ENCODE measurements around the gene SFXN4. TPM values are rescaled to one million over a fixed set of nuclear protein-coding genes. Genes with fewer than 3 reads are reported as not detected.
"Not testable (repeated sequence)": the region's sequence is repeated elsewhere in the genome, so short reads cannot be mapped to it uniquely, and the experiment has no call there.

The SFXN4 gene
- total RNA-seq, 1 donor: 13.0 TPM

DNA sequence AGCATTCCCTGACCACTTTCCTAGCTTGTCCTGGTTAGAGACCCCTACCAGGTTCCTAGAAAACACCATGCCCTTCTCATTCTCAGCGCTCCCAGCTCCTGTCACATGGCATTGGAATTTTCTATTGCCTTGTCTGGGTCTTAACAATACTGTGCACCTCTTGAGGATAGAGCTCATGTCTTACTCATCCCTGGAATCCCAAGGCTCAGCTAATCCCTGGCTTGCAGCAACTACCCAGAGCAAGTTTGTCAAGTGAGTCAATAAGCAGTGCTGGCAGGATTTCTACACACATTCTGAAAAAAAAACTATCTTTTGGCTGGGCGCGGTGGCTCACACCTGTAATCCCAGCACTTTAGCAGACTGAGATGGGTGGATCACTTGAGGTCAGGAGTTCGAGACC, 24.8 kb upstream of the SFXN4 start:
- TF ChIP-seq, protein P1, sequence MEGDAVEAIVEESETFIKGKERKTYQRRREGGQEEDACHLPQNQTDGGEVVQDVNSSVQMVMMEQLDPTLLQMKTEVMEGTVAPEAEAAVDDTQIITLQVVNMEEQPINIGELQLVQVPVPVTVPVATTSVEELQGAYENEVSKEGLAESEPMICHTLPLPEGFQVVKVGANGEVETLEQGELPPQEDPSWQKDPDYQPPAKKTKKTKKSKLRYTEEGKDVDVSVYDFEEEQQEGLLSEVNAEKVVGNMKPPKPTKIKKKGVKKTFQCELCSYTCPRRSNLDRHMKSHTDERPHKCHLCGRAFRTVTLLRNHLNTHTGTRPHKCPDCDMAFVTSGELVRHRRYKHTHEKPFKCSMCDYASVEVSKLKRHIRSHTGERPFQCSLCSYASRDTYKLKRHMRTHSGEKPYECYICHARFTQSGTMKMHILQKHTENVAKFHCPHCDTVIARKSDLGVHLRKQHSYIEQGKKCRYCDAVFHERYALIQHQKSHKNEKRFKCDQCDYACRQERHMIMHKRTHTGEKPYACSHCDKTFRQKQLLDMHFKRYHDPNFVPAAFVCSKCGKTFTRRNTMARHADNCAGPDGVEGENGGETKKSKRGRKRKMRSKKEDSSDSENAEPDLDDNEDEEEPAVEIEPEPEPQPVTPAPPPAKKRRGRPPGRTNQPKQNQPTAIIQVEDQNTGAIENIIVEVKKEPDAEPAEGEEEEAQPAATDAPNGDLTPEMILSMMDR (IDR thresholded peaks at IDR 0.05; ENCODE audit: extremely low read depth, low read depth, low read length): no peak
- no peak overlapping the region for H3K4me3 ChIP-seq (ENCODE audit: insufficient read depth, low read length)
- H2AFZ ChIP-seq (ENCODE audit: low read length): no peak overlapping the region
- no peaks in the 10 kb centered on the region for H3K27me3 ChIP-seq (ENCODE audit: insufficient read depth, low read length)
- H4K20me1 ChIP-seq (ENCODE audit: insufficient read depth, low read length): no peaks in the 10 kb centered on the region
- peak overlapping the region; percentile 78 for H3K27ac ChIP-seq (ENCODE audit: low read depth, low read length)
- peak; percentile 88 for DNase-seq (ENCODE audit: insufficient read length, low spot score, missing footprints)
- H3K9me3 ChIP-seq (ENCODE audit: low read depth, low read length): no peaks in the 10 kb centered on the region
- peaks cover 20% of the 10 kb centered on the region for H3K4me1 ChIP-seq (ENCODE audit: insufficient read depth, low read length)
- H3K4me2 ChIP-seq (ENCODE audit: insufficient read depth, low read length): peak overlapping the region; percentile 9
- H3K79me2 ChIP-seq (ENCODE audit: insufficient read depth, low read length): no peaks in the 10 kb centered on the region
- H3K36me3 ChIP-seq (ENCODE audit: insufficient read depth, low read length): no peaks in the 10 kb centered on the region

DNA sequence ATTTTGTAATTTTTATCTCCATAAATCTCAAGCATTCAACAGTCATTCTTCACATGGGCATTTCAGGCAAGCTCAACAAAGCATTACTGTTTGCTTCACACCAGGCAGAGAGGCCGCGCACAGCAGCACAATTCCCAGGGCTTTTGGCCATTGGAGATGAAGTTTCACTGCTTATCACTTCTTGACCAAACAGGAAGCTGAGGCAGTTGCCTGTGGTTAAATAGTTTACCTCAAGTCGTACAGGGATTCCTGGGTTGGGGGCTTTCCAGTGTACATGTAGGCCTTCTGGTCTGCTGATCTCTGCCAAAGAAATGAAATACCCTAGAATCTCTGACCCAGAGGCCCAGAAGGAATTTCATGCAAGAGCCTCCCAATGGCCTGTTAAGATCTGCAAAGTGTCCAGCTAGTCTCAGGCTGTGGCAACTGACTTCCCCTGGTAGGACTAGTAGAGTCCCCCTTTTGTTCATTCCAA, 24.3 kb upstream of the SFXN4 start:
- Histone ChIP-seq H4K20me1 (ENCODE audit: insufficient read depth, low read length) (no peaks in the 10 kb centered on the region), H3K27ac (ENCODE audit: low read depth, low read length) (peak overlapping the region; percentile 78), H3K4me3 (ENCODE audit: insufficient read depth, low read length) (no peak overlapping the region), H3K79me2 (ENCODE audit: insufficient read depth, low read length) (no peaks in the 10 kb centered on the region), H3K4me2 (ENCODE audit: insufficient read depth, low read length) (peak overlapping the region; percentile 9), H3K27me3 (ENCODE audit: insufficient read depth, low read length) (no peaks in the 10 kb centered on the region), H2AFZ (ENCODE audit: low read length) (no peak overlapping the region), H3K36me3 (ENCODE audit: insufficient read depth, low read length) (no peaks in the 10 kb centered on the region), H3K9me3 (ENCODE audit: low read depth, low read length) (no peaks in the 10 kb centered on the region), H3K4me1 (ENCODE audit: insufficient read depth, low read length) (peaks cover 20% of the 10 kb centered on the region)
- TF ChIP-seq, protein P1 (IDR thresholded peaks at IDR 0.05; ENCODE audit: extremely low read depth, low read depth, low read length): no peak
- peak; percentile 88 for DNase-seq (ENCODE audit: insufficient read length, low spot score, missing footprints)

DNA sequence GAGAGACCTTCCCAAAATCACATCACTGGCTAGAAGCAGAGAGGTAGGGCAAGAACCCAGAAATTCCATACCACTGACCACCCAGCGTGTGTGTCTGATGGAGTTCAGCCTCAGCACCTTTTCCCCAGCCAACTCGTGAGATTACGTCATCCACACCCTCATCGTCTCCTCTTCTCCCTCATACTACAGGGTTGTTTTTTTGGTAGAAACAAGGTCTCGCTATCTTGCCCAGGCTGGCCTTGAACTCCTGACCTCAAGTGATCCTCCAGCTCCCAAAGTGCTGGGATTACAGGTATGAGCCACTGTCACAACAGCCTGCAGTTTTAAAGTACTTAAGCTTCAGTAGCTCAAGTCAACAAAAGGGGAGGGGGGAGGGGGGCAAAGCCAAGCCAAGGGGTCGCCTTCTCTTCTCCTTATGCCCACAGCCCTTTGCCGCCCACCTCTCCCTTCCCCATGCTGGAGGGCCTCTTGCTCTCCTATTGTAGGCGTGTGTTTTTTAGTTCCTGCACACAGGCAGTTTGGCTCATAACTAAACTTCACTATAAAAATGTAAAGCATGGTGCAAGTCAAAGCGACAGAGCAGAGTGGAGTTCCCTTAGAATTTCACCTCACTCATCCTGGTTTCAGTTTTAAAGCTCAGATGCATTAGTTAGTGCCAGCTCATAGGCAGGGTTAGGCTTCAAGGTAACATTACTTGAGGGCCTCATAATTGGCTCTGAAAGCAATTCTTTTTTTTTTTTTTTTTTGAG, 18.3 kb upstream of the SFXN4 start:
- peaks cover 4% of the 10 kb centered on the region for H3K4me1 ChIP-seq (ENCODE audit: insufficient read depth, low read length)
- no peak overlapping the region for H3K4me2 ChIP-seq (ENCODE audit: insufficient read depth, low read length)
- H3K9me3 ChIP-seq (ENCODE audit: low read depth, low read length): no peaks in the 10 kb centered on the region
- H3K79me2 ChIP-seq (ENCODE audit: insufficient read depth, low read length): no peaks in the 10 kb centered on the region
- H3K4me3 ChIP-seq (ENCODE audit: insufficient read depth, low read length): no peak overlapping the region
- H4K20me1 ChIP-seq (ENCODE audit: insufficient read depth, low read length): no peaks in the 10 kb centered on the region
- no peak overlapping the region for H3K27ac ChIP-seq (ENCODE audit: low read depth, low read length)
- DNase-seq (ENCODE audit: insufficient read length, low spot score, missing footprints): no peak
- H3K36me3 ChIP-seq (ENCODE audit: insufficient read depth, low read length): no peaks in the 10 kb centered on the region
- no peak overlapping the region for H2AFZ ChIP-seq (ENCODE audit: low read length)
- TF ChIP-seq, protein P1 (IDR thresholded peaks at IDR 0.05; ENCODE audit: extremely low read depth, low read depth, low read length): no peak
- H3K27me3 ChIP-seq (ENCODE audit: insufficient read depth, low read length): no peaks in the 10 kb centered on the region

DNA sequence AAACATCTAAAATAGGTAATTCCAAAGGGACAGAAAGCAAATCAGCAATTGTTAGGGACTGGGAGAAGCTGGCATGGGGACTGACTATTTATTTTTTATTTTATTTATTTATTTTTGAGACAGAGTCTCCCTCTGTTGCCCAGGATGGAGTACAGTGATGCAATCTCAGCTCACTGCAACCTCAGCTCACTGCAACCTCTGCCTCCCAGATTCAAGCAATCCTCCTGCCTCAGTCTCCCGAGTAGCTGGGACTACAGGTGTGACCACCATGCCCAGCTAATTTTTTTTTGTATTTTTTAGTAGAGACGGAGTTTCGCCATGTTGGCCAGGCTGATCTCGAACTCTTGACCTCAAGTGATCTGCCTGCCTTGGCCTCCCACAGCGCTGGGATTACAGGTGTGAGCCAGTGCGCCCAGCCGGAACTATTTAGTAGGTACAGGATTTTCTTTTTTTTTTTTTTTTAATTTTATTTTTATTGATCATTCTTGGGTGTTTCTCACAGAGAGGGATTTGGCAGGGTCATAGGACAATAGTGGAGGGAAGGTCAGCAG, 15.4 kb upstream of the SFXN4 start:
- DNase-seq (ENCODE audit: insufficient read length, low spot score, missing footprints); H3K4me3 ChIP-seq (ENCODE audit: insufficient read depth, low read length); H3K27me3 ChIP-seq (ENCODE audit: insufficient read depth, low read length); H3K36me3 ChIP-seq (ENCODE audit: insufficient read depth, low read length); H2AFZ ChIP-seq (ENCODE audit: low read length); H3K9me3 ChIP-seq (ENCODE audit: low read depth, low read length); H3K4me2 ChIP-seq (ENCODE audit: insufficient read depth, low read length); H4K20me1 ChIP-seq (ENCODE audit: insufficient read depth, low read length); H3K4me1 ChIP-seq (ENCODE audit: insufficient read depth, low read length); H3K27ac ChIP-seq (ENCODE audit: low read depth, low read length): not testable (repeated sequence)
- H3K79me2 ChIP-seq (ENCODE audit: insufficient read depth, low read length): peaks cover 25% of the 10 kb centered on the region

Data from osteoblast (primary cell).